Stimulated activated CD4-positive, alpha-beta T cell treated with anti-CD3 and anti-CD28 coated beads, Interleukin-2, amount 100 ng/mL, for 48 hours (primary cell): ENCODE measurements around the gene GPC6.

Source experiments
- DNase-seq, 2 donors: peaks; one replicate each; pipeline ENCODE4 v3.0.0-alpha.2; 2020

The GPC6 gene

DNA sequence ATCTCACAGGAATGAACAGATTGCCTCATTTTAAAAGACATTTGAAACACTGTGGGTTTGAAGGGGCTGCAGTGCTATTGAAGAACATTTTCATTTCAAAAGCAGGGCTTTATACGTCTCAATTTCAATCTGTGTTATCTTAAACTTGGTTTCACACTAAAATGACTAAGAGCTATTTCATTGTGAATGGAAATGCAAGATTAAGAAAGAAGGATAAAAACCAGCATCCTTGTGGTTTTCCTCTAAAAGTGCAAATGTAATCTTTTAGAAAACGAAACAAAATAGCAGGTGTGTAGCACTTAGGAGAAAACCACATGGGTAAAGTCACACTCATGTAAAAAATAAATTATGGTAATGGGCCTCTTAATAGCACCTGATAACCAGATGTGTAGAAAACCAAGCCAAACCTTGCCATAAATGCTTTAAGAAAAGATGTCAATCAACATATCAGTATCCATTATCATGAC, 397.7 kb downstream of the GPC6 start:
- DNase-seq = no peak

DNA sequence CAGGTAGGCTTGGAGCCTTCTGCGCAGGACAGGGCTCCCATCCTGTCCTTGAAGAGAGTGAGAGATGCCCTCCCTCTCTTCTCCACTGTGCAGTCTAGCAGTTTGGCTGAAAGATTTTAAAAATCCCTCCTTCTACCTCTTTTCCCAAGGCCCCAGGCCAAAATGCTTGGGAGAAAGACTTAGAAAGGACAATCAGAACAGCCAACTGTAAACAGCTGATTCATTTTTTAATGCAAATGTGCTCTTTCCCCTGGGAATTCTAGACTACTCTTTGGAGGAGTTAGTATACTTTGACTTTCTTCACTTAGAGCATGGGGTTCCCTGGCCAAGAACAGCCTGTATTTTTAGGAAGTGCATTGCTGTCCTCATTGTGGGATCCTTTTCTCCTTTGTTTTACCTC, 398.9 kb downstream of the GPC6 start:
- DNase-seq = no peak

DNA sequence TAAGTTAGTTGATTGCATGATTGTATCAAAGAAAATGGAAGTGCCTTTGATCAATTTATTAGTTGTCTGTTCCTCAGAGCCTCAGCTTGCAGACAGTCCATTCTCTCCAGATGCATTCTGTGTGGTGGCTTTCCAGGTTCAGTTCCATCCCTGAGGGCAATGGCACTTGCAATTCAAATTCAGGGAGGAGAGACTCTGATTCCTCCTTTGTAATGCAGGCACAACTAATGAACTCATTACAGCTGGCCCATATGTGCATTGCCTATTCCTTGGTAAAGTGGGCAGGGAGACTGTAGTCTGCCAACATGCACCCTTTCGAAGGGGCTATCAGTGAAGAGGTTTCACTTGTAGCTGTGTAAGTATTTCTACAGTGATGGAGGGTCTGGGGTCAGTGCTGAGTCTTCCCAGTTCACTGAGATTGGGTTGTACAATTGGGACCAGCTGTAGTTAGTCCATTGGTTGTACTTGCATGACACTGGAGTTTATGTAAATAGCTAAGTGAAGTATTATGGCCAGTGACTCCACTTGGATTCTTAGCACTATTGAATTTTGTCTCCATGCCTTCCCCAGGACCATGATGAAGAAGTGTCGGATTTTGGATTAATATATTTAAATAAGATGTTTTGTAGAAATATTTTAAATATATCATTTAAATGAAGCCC, 401.7 kb downstream of the GPC6 start:
- DNase-seq = no peak

DNA sequence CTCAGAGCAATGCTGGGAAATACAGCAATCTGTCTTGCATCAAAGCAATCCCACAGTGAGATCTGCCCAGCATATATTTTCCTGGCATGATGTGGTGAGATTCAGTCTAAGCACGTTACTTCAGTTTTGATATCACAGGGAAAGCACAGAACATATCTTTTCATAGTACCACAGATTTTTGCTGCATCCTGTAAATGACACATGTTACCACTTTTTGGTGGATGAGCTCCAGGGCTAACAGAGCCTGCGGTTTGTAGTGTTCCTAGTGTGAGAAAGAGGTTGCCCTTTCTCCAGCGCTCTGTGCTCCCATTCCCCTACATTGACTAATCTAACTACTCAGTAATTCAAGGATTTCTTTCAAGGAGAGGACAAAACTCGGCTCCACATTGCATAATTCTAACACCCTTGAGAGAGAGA, 409.0 kb downstream of the GPC6 start:
- no peak for DNase-seq

DNA sequence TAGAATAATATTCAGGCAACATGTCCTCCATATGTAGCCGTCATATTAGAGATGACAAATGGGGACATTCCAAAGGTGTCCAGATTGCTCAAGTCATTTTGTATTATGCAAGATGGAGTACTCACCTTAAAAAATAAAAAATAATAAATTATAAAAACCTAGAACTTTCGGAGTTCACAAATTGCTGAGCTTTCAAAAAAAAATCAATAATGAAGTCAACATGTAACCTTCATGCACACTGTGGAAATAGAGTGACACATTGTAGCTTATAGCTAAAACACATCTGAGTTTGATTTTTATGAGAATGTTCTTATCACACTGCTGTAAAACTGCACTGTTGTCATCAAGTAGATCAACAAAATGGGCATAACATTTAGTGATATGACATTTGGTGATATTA, 411.2 kb downstream of the GPC6 start:
- no peak for DNase-seq

DNA sequence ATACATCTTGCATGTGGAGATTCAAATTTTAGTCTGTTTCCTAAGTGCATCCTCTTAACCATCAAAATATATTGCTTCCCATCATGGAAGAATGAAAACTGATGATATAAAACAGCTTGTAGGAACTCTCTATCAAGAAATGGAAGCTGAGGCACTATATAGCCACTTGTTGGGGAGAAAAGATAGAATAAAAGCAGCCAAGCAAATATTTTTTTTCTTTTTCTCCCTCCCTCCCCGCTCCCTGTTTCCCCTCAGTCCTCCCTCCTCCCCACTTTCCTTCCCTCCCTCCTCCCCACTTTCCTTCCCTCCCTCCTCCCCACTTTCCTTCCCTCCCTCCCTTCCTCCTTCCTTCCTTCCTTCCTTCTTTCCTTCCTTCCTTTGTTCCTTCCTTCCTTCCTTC, 413.8 kb downstream of the GPC6 start:
- no peak for DNase-seq

DNA sequence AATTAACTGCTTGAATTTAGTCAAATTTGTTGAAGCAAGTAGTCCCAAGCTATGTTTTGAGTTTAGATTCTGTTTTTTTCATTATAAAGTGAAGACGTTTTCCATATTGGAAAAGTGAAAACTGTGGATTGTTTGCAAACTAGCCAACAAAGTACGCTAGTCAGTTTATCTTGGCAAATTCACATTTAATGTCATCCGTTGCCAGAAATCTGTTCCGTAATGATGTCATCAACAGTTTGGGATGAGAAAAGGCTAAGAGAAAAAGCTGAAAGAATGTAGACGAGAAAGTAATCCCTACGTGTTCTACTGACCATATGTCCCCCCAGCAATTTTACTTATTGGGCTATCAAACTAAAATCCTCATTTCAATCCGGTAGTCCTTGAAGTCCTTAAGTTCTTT, 419.6 kb downstream of the GPC6 start:
- no peak for DNase-seq

DNA sequence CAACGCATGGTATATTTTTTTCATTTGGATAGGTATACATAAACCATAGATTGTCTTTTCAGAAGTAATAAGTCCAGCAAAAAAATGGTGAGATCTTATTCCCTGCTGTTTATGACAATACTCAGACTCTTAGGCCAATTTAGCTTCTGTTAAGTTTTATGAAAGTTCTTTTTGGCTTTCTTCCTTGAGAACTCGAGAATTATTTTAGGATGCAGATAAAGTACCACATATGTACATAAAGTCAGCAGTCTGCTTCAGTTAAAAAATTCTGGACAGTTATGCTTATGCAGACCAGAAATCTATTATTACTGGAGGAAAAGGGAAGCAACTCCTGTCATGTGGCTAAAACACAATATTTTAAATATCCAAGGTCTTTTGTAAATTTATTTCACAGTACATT, 422.9 kb downstream of the GPC6 start:
- no peak for DNase-seq

DNA sequence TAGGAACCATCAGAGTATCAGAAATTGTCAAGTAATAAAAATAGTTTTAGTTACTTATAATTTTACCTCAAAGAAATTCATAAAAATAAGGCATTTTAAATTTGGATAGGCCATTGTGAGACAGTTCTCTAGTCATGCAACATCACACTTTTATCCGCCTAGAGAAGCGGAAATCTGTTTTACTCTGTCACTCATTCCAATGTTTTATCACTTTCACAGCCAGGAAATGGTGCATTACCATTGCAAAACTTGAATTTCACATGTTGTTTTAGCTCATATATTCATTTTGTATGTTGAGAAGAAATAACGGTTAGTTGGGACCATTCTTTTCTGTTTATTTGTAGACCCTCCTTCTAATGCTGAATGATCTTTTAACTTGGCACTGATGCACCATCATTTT, 427.2 kb downstream of the GPC6 start:
- DNase-seq = no peak

DNA sequence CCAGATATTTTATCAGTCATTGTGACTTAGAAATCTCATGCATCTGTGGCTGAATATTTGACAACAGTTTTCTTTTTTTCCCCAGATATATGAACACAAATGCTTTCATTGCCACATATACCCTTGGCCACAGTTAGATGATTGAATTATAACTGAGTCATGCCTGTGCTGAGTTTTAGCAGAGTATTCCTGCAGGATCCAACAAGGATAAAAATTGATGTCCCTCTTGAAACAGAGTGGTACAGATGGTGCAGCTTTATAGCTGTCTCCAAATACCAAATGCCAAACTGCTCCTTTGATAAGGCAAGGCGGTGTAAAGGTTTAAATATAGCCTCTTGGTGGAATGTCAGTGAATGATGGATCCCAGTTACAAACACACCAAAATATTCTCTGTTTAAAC, 428.5 kb downstream of the GPC6 start:
- no peak for DNase-seq

DNA sequence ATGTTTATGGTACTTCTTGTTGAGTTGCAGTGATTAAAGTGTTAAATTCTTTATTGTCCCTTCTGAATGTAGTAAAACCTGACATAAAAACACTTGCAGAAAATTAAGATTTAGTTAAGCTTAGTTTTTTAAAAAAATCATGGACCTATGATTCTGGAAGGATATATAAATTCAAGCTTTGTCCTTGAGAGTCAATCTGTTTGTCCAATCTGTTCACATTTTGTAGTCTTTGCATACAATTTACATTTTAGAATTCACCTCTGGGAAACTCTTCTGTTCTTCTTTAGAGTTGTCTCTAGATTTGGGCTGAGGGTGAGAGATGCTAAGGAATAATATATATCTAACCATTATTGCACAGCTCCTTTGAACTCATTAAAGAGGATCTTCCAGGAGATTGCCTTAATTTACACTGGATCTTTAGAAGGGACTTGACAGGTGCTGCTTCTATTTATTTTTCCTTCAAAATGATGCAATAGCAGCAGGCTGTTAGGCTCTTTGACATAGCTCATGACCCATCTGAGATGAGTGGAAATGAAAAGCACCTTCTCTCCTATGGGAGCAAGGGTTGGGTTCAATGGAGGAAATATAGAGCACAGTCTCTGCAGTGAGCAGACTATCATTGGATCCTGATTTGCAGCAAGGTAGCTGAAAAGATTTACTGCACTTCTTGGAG, 433.9 kb downstream of the GPC6 start:
- no peak for DNase-seq

DNA sequence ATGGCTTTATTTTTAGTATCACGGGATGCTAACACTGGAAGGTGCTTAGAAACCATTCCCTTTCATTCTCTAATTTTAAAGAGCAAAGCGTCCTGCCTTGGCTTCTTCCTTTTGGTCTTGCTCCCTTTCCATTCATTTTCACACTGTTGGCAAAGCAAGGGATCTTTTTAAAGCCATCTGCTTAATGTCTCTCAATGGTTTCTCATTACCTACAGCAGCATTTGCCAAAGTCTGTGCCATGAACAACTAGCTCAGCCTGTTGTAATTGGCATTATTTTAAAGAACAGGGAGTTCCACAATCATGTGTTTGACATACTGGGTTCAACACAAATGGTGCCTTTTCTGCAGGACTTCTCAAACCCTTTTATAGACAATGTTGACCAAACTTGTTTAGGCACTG, 444.3 kb downstream of the GPC6 start:
- DNase-seq = no peak

DNA sequence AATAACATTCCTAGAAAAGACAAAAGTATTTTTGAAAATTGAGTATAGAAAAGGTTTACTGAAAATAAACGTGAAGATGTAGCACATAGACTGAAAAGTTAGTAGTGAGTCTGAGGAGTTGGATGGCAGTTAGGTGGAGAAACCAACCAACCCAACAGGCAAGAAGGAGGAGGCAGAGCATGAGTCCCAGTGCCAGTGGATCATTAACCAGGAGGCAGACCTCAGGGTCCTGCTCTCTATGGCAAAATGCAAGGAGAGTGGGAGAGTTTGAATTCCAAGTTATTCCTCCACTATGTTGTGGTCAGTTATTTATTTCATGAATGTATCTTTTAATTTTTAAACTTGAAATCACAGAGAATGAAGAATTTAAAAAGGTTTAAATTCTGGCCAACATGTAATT, 446.4 kb downstream of the GPC6 start:
- no peak for DNase-seq

DNA sequence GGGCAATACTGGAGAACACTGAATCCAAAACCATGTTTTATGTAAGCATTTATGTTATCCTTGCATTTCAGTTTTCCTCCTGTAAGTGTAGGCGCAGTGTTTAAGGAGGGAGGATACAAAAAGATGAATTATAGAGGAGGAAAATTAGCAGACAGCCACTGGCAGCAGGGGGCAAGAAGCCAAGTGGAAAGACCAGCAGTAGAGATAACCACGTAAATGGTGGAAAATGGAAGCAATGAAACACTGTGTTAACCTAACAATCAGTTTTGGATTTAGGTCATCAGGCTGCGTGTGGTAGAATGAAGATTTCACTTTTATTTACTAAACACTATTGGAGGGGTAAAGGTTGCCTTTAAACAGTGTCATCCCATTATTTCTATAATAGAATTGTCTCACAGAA, 447.3 kb downstream of the GPC6 start:
- DNase-seq = no peak

DNA sequence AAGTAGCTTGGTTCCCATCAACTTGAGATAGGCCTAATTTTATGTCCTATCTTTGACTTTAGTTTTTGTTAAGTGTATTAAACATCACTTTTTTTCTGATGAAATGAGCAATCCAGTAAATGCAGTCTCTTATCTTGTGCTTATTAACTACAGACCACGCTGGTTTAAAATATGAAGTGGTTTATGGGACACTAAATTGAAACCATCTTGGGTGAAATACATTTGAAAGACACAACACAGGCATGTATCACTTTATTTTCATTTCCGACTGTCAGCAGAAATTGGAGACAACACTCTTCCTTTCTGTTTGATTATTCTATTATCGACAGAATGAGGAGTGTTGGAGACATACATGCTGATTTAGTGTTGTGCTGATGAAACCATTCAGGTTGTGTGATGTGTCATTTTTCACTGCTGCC, 447.7 kb downstream of the GPC6 start:
- no peak for DNase-seq

DNA sequence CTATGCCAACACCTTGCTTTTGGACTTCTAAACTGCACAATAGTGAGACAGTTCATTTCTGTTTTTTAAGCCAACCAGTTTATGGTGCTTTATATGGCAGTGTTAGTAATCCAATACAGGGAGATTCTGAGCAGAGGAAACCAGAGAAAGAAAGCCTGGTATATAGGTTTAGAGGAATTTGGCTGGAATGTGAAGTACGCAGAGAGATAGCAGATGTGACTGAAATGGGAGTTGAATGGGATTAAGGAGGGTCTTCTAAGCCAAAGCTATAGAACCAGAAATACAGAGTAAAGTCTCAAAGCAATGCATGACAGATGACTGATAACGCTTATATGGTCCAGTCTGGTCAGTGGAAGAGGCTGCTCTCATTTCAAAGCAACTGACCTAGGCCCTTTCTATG, 453.7 kb downstream of the GPC6 start:
- DNase-seq = no peak

DNA sequence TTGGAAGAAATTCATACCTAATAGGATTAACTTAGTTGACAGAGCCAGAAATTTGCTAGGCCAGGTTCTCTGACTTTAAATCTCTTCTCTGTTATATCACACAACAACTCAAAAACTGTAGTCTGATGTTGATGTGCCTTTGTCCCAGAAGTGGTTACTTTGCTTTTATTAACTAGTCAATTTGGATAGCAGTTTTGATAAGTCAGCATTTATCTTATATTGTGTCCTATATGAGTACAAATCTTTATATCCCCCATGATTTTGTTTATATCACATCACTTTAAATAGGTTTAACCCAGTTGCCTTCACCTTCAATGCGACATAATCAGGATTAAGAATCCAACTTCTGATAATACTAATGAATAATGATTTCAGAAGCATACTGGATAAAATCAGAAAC, 459.3 kb downstream of the GPC6 start:
- DNase-seq = no peak

DNA sequence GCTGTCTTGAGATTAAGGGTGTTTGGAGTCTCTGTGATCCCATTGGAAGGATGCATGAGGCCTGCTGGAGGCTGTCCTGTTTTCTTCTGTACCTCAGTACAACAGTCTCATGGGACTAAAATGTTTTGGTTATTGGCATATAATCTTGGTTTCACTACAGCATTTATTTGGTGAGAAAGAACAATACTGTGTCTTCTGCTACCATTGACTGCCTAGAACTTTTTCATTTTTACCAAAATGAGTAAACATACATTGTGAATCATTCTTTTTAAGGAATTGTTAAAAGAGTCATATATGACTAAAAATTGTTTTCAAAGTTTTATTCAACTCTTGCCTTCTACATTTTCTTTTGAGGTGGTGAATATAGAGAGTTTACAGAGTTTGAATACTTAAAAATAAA, 459.8 kb downstream of the GPC6 start:
- no peak for DNase-seq

DNA sequence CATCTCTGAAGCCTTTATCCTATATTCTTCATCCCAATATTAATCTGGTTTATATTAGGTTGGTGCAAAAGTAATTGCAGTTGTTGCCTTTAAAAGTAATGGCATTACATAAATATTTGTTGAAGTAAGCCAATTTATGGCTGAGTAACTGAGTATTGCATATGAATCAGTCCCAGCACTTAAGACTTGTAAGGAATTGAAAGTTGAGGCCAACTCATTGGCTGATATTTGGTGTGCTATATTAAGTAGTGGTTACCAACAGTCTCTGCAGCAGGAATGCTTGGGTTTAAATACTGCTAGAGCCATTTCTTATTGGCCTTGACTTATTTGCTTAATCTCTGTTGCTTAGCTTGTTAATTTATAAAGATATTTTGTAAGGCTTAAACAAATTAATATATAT, 460.7 kb downstream of the GPC6 start:
- DNase-seq = no peak

DNA sequence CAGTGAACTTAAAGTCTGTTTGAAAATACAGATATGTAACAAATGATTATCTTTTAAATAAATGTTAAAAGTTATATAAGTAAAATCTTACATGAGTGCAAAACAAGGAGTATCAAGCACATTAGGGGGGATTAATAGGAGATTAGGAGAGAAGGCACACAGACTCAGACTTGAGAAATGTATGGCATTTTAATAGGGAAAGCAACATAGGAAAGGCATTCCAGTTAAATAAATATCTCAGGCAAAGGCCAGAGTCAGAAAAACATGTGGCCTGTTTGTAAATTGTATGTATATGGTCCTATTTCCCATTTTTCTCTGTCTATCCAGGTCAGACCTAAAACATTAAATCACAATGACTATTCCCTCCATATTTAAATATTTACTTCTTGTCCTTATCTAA, 462.7 kb downstream of the GPC6 start:
- no peak for DNase-seq

DNA sequence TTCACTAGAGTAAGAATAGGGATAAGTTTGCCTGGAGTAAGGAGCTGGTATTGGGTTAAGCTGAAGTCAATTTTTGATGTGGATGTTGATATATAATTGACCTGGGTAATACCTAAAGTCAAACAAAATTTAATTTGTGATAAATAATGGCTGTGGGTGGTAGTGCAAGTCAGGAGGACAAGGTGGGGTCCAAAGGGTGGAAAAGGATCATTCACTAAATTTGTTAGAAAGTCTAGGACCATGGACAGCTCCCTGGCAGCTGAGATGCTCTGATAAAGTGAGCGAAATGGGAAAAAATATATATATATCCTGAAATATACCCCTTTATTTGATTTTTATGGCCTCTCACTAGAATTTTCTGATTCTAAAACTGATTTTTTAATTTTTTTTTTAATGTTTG, 463.5 kb downstream of the GPC6 start:
- DNase-seq = no peak

DNA sequence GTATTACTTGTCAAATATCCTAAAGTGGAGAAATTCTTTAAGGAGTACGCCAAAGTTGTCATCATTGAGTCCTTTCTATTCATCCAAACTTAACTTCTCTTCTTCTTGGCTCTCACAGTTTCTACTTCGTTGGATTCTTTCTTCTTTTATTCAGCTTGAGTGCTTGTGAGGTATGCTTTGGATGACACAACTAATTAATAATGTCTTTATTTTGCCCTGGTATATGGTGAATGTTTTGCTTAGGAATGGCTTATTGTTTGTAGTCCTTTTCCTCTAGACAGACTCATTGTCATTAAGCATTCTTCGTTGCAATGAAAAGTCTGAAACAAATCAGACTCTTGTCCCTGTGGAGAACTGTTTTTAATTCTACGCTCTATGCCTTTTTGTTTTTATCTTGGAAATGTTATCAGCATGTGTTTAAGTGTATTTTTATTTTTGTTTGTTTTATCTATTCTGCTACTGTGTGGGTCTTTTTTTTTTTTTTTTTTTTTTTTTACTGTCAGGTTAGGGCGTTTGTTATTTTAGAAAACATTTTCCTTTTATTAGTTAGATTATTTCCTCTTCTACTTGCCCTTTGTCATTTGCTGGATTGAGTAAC, 471.5 kb downstream of the GPC6 start:
- DNase-seq = no peak

DNA sequence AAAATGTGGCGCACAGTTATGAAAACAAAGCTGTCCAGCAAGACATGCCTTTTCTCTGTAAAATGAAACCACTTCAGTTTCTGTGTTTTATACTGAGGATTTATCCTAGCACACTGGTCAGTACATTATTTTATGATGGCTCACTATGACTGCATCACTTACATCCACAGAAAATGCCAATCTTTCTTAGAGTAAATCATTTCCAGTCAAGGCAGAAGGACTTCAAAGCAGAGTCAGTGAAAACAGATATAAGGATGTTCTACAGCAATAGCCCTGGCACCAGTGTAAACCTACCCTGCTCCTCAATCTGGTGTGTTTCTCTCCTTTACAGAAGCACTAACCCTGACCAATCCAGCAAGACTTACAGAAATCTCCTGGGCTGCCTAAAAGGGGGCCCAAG, 473.5 kb downstream of the GPC6 start:
- no peak for DNase-seq

DNA sequence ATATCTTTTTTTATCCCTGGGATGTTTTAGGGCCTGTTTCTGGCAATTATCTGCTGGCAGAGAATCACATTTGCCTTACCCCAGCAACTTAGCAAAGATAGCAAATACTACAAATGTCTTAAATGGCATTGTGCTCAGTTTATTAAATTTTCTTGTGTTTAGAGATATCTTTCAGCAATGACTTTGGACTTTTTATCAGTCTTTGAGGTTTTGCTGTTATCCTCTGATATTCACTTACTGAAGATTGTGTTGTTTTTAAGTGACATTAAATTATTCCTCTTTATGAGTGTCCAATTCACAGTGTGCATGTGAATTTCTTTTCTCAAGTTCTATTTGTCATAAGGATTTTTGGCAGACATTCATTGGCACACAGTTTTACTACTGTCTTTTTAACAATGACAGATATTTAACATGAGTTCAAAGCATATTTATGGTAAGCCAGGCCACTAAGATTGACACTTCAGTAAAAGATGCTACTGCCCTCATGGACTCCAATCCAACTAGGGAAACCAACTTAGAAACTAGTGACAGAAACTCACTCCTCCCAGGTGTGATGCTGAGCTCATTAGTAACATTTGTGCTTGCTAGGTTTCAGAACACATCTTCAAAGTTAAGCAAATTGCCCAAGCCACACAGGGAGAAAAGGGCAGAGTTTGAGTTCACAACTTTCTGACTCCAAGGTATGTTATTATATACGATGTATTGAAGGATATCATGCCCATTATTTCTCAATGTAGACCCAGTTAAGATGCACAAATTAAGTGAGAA, 481.9 kb downstream of the GPC6 start:
- no peak for DNase-seq
